ENCODE results near the gene CRPPA. TPM values are rescaled to one million over a fixed set of nuclear protein-coding genes. Genes with fewer than 3 reads are reported as not detected.

The CRPPA gene
- total RNA-seq, 1 donor from 2014 or later: 3.8 TPM

- Mint-ChIP-seq H3K36me3 (ENCODE audit: insufficient read depth) (peaks cover 42% of the 10 kb centered on the region), H3K9me3 (ENCODE audit: low read depth) (peaks cover 36% of the 10 kb centered on the region), H3K4me3 (ENCODE audit: low read depth) (no peak overlapping the region), H3K27me3 (no peaks in the 10 kb centered on the region), H3K4me1 (ENCODE audit: low read depth) (no peaks in the 10 kb centered on the region), H3K27ac (no peak overlapping the region)
- no peak for TF ChIP-seq CTCF (IDR thresholded peaks at IDR 0.05; ENCODE audit: unreplicated experiment)
- no peak for DNase-seq (ENCODE audit: low spot score, unreplicated experiment)
Observed at GRCh38 chr7:16400893-16401275, 20.5 kb downstream of the CRPPA start.

GRCh38 chr7:16399916-16400892 lies 21.1 kb downstream of the CRPPA start:
- peaks cover 38% of the 10 kb centered on the region for H3K9me3 Mint-ChIP-seq (ENCODE audit: low read depth)
- peaks cover 43% of the 10 kb centered on the region for H3K36me3 Mint-ChIP-seq (ENCODE audit: insufficient read depth)
- peak overlapping the region; percentile 86 for H3K27ac Mint-ChIP-seq
- no peak for DNase-seq (ENCODE audit: low spot score, unreplicated experiment)
- no peak for TF ChIP-seq CTCF (IDR thresholded peaks at IDR 0.05; ENCODE audit: unreplicated experiment)
- no peaks in the 10 kb centered on the region for H3K4me1 Mint-ChIP-seq (ENCODE audit: low read depth)
- H3K4me3 Mint-ChIP-seq (ENCODE audit: low read depth): no peak overlapping the region
- no peaks in the 10 kb centered on the region for H3K27me3 Mint-ChIP-seq

- TF ChIP-seq CTCF (IDR thresholded peaks at IDR 0.05; ENCODE audit: unreplicated experiment): no peak
- Mint-ChIP-seq H3K4me3 (ENCODE audit: low read depth) (no peak overlapping the region), H3K27ac (peak overlapping the region; percentile 33), H3K9me3 (ENCODE audit: low read depth) (peaks cover 40% of the 10 kb centered on the region), H3K27me3 (no peaks in the 10 kb centered on the region), H3K36me3 (ENCODE audit: insufficient read depth) (peaks cover 43% of the 10 kb centered on the region), H3K4me1 (ENCODE audit: low read depth) (no peaks in the 10 kb centered on the region)
- DNase-seq (ENCODE audit: low spot score, unreplicated experiment): no peak
Observed at GRCh38 chr7:16399265-16399831, 22.0 kb downstream of the CRPPA start.

GRCh38 chr7:16398146-16399017 lies 23.0 kb downstream of the CRPPA start:
- TF ChIP-seq CTCF (IDR thresholded peaks at IDR 0.05; ENCODE audit: unreplicated experiment): no peak
- Mint-ChIP-seq H3K36me3 (ENCODE audit: insufficient read depth) (peaks cover 43% of the 10 kb centered on the region), H3K27ac (no peak overlapping the region), H3K9me3 (ENCODE audit: low read depth) (peaks cover 44% of the 10 kb centered on the region), H3K27me3 (no peaks in the 10 kb centered on the region), H3K4me3 (ENCODE audit: low read depth) (no peak overlapping the region), H3K4me1 (ENCODE audit: low read depth) (no peaks in the 10 kb centered on the region)
- no peak for DNase-seq (ENCODE audit: low spot score, unreplicated experiment)

All from progenitor cell of endocrine pancreas (in vitro differentiated cells).